ENCODE results near the gene PDLIM1. TPM values are rescaled to one million over a fixed set of nuclear protein-coding genes. Genes with fewer than 3 reads are reported as not detected.

The PDLIM1 gene
- total RNA-seq, 4 donors from 2014 or later: 59.5 to 142 (median 79.2) TPM

- DNase-seq: no peak
- TF ChIP-seq CTCF (IDR thresholded peaks at IDR 0.05) (no peak), POLR2A (IDR thresholded peaks at IDR 0.05) (no peak)
- H3K4me1 ChIP-seq: peaks cover 21 to 68% (median 46%) of the 10 kb centered on the region in 3 donors
- H3K27me3 ChIP-seq: no peaks in the 10 kb centered on the region
- peak overlapping the region; percentile 55 to 92 (median 73) for H3K27ac ChIP-seq
- intact Hi-C loops (cut with DNase I): no loop called here
- no peaks in the 10 kb centered on the region for H3K9me3 ChIP-seq
- no peak overlapping the region for H3K4me3 ChIP-seq
- peaks cover 3 to 77% (median 3%) of the 10 kb centered on the region in 3 donors for H3K36me3 ChIP-seq
- WGBS, 2 donors: 66 to 82% methylated on average over 3 to 4 of the region's 5 CpGs
Measured at GRCh38 chr10:95262763-95263518, 27.9 kb downstream of the PDLIM1 start.

- intact Hi-C loops (cut with DNase I): no loop called here
- H3K4me1 ChIP-seq: peaks cover 16 to 58% (median 42%) of the 10 kb centered on the region in 3 donors
- no peaks in the 10 kb centered on the region for H3K27me3 ChIP-seq
- H3K9me3 ChIP-seq: no peaks in the 10 kb centered on the region
- no peak overlapping the region for H3K4me3 ChIP-seq
- DNase-seq: no peak
- 80 to 91% methylated on average over 3 of the region's 3 CpGs for WGBS, 2 donors
- H3K27ac ChIP-seq: peak overlapping the region in 1 of 4 donors; percentile 74
- H3K36me3 ChIP-seq: peaks cover 3 to 80% (median 3%) of the 10 kb centered on the region in 3 donors
- TF ChIP-seq POLR2A (IDR thresholded peaks at IDR 0.05): no peak
- no peak for TF ChIP-seq CTCF (IDR thresholded peaks at IDR 0.05)
Measured at GRCh38 chr10:95261926-95262325, 28.9 kb downstream of the PDLIM1 start.

DNA sequence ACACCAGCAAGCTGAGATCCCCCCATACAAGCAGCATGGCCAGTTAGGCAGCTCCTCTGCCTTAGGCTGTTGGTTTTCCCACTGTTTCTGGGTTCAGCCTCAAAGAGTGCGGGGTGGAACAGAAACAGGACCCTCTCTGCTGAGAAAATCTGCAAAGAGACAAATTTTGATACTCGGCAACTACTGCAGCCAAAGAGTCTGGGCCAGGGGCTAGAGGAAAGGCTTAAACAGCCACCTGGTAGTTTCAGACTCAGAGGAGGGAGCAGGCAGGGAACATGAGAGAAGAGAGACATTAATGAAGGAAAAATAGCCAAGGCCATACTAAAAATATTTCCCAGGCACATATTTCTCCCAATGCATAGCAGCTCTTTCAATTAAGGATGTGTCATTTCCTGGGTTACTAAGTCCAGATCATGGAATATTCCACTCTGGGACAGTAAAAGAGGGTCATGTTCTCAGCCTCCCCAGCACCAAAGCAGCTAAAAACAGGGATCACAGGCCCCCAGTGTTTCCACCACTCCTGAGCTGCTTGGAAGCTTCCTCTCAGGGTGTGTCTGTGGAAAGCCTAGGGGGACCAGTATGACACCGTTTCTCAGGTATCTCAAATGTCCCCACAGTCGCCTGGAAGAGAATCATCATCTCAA, 29.8 kb downstream of the PDLIM1 start:
- peaks cover 10 to 49% (median 33%) of the 10 kb centered on the region in 3 donors for H3K4me1 ChIP-seq
- no peak overlapping the region for H3K4me3 ChIP-seq
- H3K27ac ChIP-seq: peak overlapping the region; percentile 15 to 74 (median 58)
- no peaks in the 10 kb centered on the region for H3K27me3 ChIP-seq
- intact Hi-C loops (cut with DNase I): no loop called here
- no peak for DNase-seq
- TF ChIP-seq CTCF (IDR thresholded peaks at IDR 0.05): no peak
- no peak for TF ChIP-seq POLR2A (IDR thresholded peaks at IDR 0.05)
- H3K9me3 ChIP-seq: peaks cover 0 to 5% (median 0%) of the 10 kb centered on the region in 3 donors
- peaks cover 3 to 89% (median 3%) of the 10 kb centered on the region in 3 donors for H3K36me3 ChIP-seq
- WGBS, 2 donors: 56 to 67% methylated on average over 3 to 4 of the region's 4 CpGs

GRCh38 chr10:95260397-95260881, 30.4 kb downstream of the PDLIM1 start:
- TF ChIP-seq POLR2A (IDR thresholded peaks at IDR 0.05) (no peak), CTCF (IDR thresholded peaks at IDR 0.05) (no peak)
- H3K9me3 ChIP-seq: peaks cover 0 to 5% (median 0%) of the 10 kb centered on the region in 3 donors
- H3K27ac ChIP-seq: peak overlapping the region; percentile 15 to 74 (median 58)
- no peak overlapping the region for H3K4me3 ChIP-seq
- 47 to 50% methylated on average over 2 to 3 of the region's 3 CpGs for WGBS, 2 donors
- DNase-seq: no peak
- H3K4me1 ChIP-seq: peaks cover 10 to 44% (median 27%) of the 10 kb centered on the region in 3 donors
- peaks cover 3 to 90% (median 3%) of the 10 kb centered on the region in 3 donors for H3K36me3 ChIP-seq
- intact Hi-C loops (cut with DNase I): no loop called here
- no peaks in the 10 kb centered on the region for H3K27me3 ChIP-seq

- H3K27ac ChIP-seq: no peak overlapping the region
- H3K36me3 ChIP-seq: peaks cover 0 to 84% (median 3%) of the 10 kb centered on the region in 3 donors
- peaks cover 0 to 5% (median 0%) of the 10 kb centered on the region in 3 donors for H3K9me3 ChIP-seq
- WGBS, 2 donors: 84 to 86% methylated on average over 7 of the region's 7 CpGs
- no peak overlapping the region for H3K4me3 ChIP-seq
- intact Hi-C loops (cut with DNase I): no loop called here
- H3K27me3 ChIP-seq: no peaks in the 10 kb centered on the region
- TF ChIP-seq POLR2A (IDR thresholded peaks at IDR 0.05) (no peak), CTCF (IDR thresholded peaks at IDR 0.05) (no peak)
- peaks cover 10 to 35% (median 11%) of the 10 kb centered on the region in 3 donors for H3K4me1 ChIP-seq
- no peak for DNase-seq
Measured at GRCh38 chr10:95257849-95258248, 33.0 kb downstream of the PDLIM1 start.
